ENCODE data around the gene ZNF394. TPM values are rescaled to one million over a fixed set of nuclear protein-coding genes. Genes with fewer than 3 reads are reported as not detected.

The ZNF394 gene
- total RNA-seq, 2 experiments from 2014 or later: 26.8 to 35.3 TPM

DNA sequence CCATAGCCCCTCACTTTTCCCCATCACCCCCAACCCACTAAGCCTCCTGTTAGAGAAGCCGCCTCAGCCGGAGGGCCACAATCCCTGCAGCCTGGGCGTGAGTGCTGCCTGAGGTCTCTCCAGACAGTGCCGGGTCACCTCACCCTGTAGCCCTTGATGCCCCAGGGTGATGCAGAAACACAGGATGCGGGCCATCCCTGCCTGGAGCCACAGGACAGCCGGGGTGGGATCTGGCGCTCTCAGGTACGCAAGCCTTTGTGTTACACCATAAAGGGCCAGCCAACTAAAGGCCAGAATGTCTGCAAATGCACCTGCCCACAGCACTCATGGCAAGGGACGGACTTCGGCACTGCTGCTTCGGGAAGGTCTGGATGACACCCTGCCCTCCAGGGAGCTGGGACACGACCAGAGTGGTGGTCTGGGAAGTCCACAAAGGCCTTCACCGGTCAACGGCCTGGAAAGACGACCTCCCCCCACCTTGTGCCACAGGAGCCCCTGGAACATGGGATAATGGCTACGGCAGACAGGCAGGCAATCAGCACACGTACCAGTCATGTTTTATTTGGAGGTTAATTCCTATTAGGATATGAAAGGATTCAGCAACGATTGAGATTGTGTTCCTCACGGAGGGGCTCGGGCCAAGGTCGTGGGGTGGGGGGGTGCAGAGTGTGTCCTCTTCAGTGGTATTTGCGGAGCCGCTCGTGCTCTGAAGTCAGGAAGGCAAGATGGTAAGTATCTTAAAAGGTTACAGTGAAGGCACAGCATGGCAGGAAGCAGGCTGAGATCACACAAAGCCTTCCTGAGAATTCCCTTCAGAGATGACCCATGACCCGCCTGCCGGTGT, 42.2 kb downstream of the ZNF394 start:
- Histone ChIP-seq H3K4me2 (ENCODE audit: low read length) (no peak overlapping the region), H3K9me3 (ENCODE audit: low read length) (0 out of 2 replicates have a peak, but pooled peaks cover 4% of the 10 kb centered on the region), H3K4me3 (ENCODE audit: low read depth, low read length, poor library complexity, severe bottlenecking) (no peak overlapping the region), H4K20me1 (ENCODE audit: insufficient read depth, low read length) (no peaks in the 10 kb centered on the region), H3K4me1 (ENCODE audit: insufficient read depth, low read length, poor library complexity, severe bottlenecking) (peaks cover 5% of the 10 kb centered on the region), H3K9me2 (ENCODE audit: insufficient read depth, low read length) (no peaks in the 10 kb centered on the region), H3K27ac (ENCODE audit: low read depth, low read length, poor library complexity, severe bottlenecking) (no peak overlapping the region), H3K36me3 (ENCODE audit: insufficient read depth, low read length) (peaks cover 98% of the 10 kb centered on the region), H2AFZ (ENCODE audit: low read length) (no peak overlapping the region), H3K79me2 (ENCODE audit: insufficient read depth, low read depth, low read length) (peaks cover 41% of the 10 kb centered on the region)
- no TSS peak for BruUV-seq (replicated peaks)
- TF ChIP-seq EZH2phosphoT487 (IDR thresholded peaks at IDR 0.05; ENCODE audit: borderline replicate concordance, low read depth, low read length) (no peak), CTCF (conservative IDR thresholded peaks at IDR 0.05; ENCODE audit: low read length) (no peak)
- ChIA-PET POLR2A (no interaction called here), CTCF (ENCODE audit: unreplicated experiment) (no interaction called here)
- DNase-seq (ENCODE audit: low spot score): no peak
- intact Hi-C loops (cut with micrococcal nuclease; ENCODE audit: unreplicated experiment): no loop called here

DNA sequence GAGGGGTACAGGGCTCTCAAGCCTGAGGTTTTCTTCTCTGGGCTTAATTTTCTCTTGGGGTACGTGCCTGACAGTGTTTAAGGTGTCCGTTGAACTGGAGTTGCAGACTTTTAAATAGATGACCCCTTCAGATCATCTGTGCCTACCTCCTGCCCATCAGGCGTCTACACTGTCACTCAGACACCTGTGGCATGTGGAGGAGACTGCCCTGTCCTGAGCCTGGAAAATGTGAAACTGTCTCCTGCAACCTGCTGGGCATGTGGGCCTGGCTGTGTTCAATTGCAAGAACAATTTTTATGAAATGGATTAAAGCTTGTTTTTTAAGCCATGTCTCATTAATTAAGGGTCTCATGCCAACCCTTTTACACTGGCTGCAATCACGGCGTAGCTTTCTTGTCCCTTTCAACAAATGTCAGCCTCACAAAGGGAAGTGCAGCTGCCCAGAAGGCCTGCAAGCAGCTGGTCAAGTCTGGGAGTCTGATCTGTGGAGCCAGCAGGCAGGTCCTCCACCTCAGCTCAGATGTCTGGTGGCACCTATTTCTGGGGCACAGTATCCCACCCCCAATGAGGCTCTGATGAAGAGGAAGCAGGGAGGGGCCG, 42.9 kb downstream of the ZNF394 start:
- intact Hi-C loops (cut with micrococcal nuclease; ENCODE audit: unreplicated experiment): no loop called here
- TF ChIP-seq CTCF (conservative IDR thresholded peaks at IDR 0.05; ENCODE audit: low read length) (no peak), EZH2phosphoT487 (IDR thresholded peaks at IDR 0.05; ENCODE audit: borderline replicate concordance, low read depth, low read length) (no peak)
- Histone ChIP-seq H2AFZ (ENCODE audit: low read length) (no peak overlapping the region), H3K9me2 (ENCODE audit: insufficient read depth, low read length) (no peaks in the 10 kb centered on the region), H3K79me2 (ENCODE audit: insufficient read depth, low read depth, low read length) (peaks cover 35% of the 10 kb centered on the region), H4K20me1 (ENCODE audit: insufficient read depth, low read length) (no peaks in the 10 kb centered on the region), H3K36me3 (ENCODE audit: insufficient read depth, low read length) (peaks cover 99% of the 10 kb centered on the region), H3K4me2 (ENCODE audit: low read length) (no peak overlapping the region), H3K4me3 (ENCODE audit: low read depth, low read length, poor library complexity, severe bottlenecking) (no peak overlapping the region), H3K9me3 (ENCODE audit: low read length) (no peaks in the 10 kb centered on the region), H3K4me1 (ENCODE audit: insufficient read depth, low read length, poor library complexity, severe bottlenecking) (peaks cover 5% of the 10 kb centered on the region), H3K27ac (ENCODE audit: low read depth, low read length, poor library complexity, severe bottlenecking) (no peak overlapping the region)
- BruUV-seq (replicated peaks): no TSS peak
- no peak for DNase-seq (ENCODE audit: low spot score)
- ChIA-PET CTCF (ENCODE audit: unreplicated experiment) (no interaction called here), POLR2A (no interaction called here)

DNA sequence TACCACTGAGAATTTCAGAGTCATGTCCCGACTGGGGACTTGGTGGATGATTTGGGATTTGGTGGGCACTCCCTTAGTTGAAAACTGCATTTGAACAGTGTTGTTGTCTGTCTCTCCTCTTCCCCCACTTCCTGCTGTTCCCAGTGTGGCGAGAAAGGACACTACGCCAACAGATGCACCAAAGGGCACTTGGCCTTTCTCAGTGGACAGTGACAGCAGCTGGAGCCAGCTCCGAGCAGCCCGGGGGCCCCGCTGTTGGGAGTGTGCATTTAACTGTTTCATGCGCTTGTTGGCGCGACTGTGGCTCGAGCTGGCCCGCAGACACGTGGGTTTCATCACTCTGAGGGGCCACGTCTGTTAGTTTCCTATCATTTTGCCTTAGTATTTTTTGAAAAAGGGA, 43.8 kb downstream of the ZNF394 start:
- H3K36me3 ChIP-seq (ENCODE audit: insufficient read depth, low read length): peaks cover 99% of the 10 kb centered on the region
- no peak overlapping the region for H3K4me3 ChIP-seq (ENCODE audit: low read depth, low read length, poor library complexity, severe bottlenecking)
- H2AFZ ChIP-seq (ENCODE audit: low read length): no peak overlapping the region
- no peaks in the 10 kb centered on the region for H3K9me3 ChIP-seq (ENCODE audit: low read length)
- intact Hi-C loops (cut with micrococcal nuclease; ENCODE audit: unreplicated experiment): no loop called here
- H3K9me2 ChIP-seq (ENCODE audit: insufficient read depth, low read length): no peaks in the 10 kb centered on the region
- H3K27ac ChIP-seq (ENCODE audit: low read depth, low read length, poor library complexity, severe bottlenecking): no peak overlapping the region
- TF ChIP-seq EZH2phosphoT487 (IDR thresholded peaks at IDR 0.05; ENCODE audit: borderline replicate concordance, low read depth, low read length): no peak
- no peak for TF ChIP-seq CTCF (conservative IDR thresholded peaks at IDR 0.05; ENCODE audit: low read length)
- H4K20me1 ChIP-seq (ENCODE audit: insufficient read depth, low read length): no peaks in the 10 kb centered on the region
- ChIA-PET POLR2A (interaction anchor here (1.1 kb wide), 1 partner anchor 9 kb away, joined by 3 read pairs; no protein-coding TSS in a partner anchor), CTCF (ENCODE audit: unreplicated experiment) (no interaction called here)
- no peak for DNase-seq (ENCODE audit: low spot score)
- BruUV-seq (replicated peaks): no TSS peak
- H3K4me1 ChIP-seq (ENCODE audit: insufficient read depth, low read length, poor library complexity, severe bottlenecking): peaks cover 3% of the 10 kb centered on the region
- no peak overlapping the region for H3K4me2 ChIP-seq (ENCODE audit: low read length)
- peaks cover 27% of the 10 kb centered on the region for H3K79me2 ChIP-seq (ENCODE audit: insufficient read depth, low read depth, low read length)

Measured in OCI-LY7 (cell line).